HG02588 (cell line): Measurements from ENCODE around the gene ITGA2.
A peak's percentile ranks its signal among the peaks of the same experiment; 100 is the strongest.
"Not testable (repeated sequence)": the region's sequence is repeated elsewhere in the genome, so short reads cannot be mapped to it uniquely, and the experiment has no call there.

ENCODE experiments used
- ATAC-seq: cut with Tn5 transposase; IDR thresholded peaks from one replicate; pipeline ENCODE4 v1.9.1; 2021; ENCODE audit warnings: mild to moderate bottlenecking, moderate library complexity; ENCODE audit not compliant: unreplicated experiment

Gene ITGA2

DNA sequence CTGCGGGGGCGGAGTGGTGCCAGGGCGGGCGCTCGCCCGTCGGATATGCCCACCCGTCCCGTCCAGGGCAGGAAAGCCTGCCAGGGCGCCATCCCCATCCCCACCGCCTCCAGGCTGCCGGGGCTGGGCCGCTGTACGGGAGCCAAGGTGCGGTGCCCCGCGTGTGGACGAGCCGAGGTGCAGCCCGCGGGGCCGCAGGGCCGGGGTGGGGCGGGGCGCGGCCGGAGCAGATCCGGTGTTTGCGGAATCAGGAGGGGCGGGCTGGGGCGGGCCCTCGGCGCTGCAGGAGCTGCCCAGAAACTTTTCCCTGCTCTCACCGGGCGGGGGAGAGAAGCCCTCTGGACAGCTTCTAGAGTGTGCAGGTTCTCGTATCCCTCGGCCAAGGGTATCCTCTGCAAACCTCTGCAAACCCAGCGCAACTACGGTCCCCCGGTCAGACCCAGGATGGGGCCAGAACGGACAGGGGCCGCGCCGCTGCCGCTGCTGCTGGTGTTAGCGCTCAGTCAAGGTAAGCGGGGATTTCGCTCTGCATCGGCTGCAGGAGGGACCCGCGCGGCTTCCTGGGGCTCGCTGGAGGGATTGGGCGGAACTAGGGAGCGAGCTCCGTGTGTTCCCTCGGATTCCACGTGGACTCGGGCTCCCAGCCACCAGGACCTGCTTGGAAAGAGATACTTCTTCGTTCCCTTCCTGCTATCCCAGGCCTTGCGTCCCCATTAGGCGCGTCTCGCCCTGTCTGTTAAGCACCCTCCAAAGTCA is at the start of gene ITGA2:
Gene ITGA2, plus strand, starts transcription at position 328 of the 756 bp plus-strand sequence. Its CDS starts 117 bp downstream, at position 445.
- peak; percentile 56 for ATAC-seq

DNA sequence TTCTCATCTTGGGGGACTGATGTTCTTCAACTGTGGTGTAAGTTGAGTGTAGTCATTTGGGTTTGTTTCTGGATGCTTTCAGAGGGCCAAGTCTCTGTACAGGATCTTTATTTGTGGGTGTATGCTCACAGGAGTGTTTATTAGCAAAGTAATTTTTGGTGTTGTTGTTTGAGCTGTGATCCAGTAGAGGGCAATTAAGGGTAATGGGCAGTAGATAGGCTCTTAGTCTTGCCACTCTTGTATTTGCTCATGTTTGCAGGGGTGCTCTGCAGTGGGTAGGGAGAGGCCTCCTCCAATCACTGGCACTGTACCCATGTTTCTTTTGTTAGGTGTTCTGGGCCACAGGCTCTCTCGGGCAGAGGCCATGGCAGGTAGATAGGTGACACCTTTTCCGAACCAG is 45.9 kb upstream of the ITGA2 start:
- no peak for ATAC-seq

DNA sequence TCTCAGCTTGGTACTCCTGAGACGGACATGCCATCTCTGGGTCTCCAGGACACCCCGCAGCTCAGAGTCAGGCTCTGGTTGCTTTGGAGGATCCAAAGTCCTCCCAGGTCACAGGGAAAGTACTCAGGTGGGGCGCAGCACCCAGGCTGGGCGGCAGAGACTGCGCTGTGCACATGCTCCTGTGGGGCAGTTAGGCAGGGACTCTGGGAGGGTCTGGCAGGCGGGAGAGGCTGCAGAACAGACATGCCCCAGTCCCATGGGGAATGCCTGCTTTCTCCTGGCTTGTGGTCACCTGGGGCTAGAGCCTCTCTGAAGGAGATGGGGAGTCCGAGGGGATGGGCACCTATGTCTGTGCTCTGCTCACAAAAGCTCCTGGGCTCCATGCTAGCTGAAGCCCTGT is 45.3 kb upstream of the ITGA2 start:
- no peak for ATAC-seq

DNA sequence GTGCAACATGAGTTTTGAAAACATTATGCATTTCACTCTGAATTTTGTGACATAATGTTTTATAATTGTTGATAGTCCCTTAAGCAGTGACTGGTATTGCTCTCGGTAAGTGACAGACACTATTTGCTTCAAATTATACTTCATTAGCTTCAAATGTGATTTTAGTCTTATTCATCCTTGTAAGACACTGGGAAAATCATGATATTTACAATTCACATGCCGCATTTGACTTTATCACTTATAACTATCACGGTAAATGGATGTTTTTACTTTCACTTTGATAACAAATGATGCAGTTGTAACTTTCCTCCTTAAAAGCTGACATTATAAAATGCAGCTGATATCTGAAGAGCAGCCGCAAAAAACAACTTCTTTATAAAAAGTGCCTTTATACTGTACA is 44.1 kb upstream of the ITGA2 start:
- ATAC-seq = no peak

DNA sequence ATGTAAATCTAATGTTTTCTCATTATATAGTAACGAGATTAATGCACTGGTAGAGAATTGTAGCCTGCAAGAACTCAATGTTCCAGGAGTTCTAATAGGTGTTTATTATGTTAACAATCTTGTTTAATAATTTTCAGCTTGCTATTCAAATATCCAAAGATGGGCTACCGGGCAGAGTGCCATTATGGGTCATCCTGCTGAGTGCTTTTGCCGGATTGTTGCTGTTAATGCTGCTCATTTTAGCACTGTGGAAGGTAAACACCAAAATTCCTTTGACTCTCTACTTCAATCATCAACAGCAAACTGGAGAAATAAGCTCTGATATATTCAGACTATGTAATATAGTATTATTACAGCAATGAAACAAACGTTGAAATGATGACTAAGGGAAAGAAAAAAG is 41.9 kb upstream of the ITGA2 start:
- no peak for ATAC-seq

DNA sequence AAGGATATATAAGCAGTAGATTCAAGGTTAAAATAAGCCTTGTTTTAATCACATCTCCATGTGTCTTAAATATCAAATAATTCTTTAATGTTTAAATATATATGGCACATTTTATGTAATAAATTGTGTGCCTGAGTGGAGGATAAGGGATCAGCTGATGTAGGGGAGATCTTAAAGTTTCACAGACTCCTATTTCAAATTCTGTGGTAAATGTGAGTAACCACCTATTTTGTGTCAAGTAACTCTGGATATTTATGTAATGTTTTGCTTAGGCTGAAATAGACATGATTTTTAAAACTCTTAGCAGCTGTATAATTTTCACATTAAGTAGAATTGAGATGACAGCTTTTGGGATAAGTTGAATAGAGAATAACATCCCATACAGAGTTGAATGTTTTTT is 41.3 kb upstream of the ITGA2 start:
- no peak for ATAC-seq

DNA sequence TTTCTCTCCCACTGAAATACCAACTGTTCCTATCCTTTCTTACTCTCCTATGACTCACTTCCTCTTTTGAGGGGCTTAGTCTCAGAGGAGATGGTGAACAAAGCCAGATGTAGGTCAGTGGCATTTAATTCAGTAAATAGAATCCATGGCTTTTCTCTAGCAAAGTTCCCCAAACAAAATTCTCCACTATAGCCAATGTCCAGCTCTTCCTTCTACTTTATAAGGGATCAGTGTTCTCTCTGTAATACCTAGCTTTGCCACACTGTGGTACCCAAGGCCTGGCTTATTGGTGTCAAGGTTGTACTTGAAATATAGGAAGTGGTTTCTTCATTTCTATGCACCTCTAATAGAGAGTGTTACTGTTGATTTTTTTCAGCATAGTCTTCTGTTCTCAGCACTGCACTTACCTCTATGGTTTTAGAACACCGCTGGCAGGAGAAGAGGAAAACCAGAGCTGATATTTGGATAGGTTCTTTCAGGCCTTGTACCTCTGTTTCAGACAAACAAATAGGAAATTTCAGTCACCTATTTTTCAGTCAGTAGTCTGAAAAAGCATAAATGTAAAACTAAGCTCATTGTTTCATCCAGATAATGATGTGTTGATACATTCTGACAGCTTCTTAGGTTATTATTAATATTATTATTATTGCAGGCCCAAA is 40.6 kb upstream of the ITGA2 start:
- peak; percentile 99 for ATAC-seq

DNA sequence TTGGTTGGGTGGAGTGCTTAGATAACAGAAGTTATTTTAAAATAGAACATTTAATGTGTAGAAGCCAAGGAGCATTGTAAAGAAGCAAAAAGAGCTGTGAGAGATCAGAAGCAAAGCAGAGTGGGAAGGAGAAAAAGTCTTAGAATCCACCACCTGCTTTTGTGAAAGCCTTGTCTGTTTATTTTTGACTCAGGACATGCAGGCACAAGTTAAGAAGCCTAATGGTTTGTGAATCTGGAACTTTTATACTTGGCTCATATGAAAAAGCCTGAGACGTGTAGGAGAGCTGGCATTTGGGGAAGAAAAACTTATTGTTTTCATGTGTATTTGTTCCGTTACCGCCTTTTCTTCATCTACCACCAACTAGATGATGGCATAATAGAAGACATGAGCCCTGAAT is 38.5 kb upstream of the ITGA2 start:
- ATAC-seq = no peak

DNA sequence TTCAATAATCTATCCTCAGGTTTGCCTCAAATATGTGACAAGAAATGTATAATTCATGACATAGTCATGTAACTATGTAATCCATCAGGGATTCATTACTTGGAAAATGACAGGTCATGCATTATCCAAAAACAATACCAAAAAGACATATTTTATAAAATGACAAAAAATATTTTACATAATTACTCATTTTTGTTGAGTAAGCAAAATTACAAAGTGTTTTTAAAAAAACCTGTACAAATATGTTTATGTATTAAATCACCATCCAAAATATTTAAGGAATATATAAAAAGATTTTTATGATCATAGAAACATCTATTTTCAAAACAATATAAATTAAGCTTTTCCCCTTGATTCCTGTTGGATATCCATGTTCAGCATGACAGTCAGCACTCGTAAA is 36.7 kb upstream of the ITGA2 start:
- ATAC-seq = no peak

DNA sequence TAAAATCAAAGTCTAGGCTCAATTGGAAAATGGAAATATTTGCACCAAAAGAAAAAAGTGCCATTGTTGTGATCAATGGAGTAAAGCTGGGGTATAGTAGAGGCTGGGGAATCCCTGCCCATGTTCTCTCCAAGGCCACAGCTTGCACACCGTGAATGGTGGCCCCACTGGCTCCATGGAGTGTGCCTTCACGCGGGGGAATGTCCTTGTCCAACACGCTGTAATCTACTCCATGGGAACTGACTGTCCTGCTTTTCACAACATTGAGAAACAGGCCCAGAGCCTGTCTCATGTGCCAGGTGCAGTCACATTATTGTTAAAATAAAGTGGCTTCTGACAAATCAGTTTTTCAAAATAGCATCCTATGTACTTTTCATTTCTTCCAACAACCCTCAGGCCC is 33.1 kb upstream of the ITGA2 start:
- ATAC-seq = no peak

DNA sequence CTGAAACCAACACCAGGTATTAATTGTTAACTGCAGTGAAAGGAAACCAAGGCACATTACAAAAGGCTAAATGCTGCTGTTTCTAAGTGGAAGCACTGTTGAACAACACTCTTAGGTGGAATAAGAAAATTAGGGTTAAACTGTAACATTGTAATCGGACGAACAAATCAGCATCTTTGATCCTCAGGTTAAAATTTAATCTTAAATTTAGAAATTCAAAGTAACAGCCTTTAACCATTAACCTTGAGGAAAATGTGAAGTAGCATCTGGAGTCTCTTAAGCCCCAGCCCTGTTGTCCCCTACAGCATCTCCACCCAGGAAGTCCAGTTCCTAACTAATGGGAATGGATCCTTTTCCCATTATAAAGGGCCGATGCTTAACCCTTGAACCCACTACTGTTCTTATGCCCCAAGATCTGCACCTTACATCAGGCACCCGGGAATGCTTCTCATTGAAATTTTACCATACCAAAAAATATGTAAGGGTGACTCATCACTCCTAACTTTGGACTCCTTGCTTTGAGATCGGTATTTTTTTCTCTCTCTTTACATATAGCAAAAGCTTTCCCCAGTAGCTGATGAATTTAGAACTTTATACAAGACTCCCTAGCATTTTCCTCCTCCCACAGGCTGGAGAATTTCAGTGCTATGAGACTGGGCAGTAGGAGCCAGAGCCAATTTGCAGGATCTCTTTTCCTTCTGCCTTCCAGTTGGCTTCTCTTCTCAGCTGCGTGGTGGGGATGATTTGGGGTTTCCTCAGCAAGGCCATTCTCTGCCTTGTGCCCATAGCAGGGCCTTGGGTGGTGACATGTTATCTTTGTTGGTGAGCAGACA is 32.0 kb upstream of the ITGA2 start:
- no peak for ATAC-seq

DNA sequence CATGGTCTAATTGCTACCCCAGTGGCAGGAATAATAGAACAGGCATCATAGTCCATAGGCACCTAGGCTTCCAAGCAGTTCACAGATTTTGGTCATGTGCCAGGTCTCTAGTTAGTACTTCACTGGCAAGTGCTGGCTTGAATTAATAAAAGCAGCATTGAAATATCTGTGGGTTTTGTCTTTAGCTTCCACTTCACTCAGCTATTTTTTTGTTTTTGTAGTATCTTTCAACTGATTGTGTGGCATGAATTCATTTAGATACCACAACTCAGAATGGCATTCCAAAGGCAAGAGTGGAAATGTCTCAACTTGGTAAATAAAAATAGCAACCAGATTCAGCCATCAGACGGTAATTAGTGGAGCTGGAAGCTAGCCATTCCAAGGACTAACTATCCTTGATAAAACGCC is 27.9 kb upstream of the ITGA2 start:
- no peak for ATAC-seq

DNA sequence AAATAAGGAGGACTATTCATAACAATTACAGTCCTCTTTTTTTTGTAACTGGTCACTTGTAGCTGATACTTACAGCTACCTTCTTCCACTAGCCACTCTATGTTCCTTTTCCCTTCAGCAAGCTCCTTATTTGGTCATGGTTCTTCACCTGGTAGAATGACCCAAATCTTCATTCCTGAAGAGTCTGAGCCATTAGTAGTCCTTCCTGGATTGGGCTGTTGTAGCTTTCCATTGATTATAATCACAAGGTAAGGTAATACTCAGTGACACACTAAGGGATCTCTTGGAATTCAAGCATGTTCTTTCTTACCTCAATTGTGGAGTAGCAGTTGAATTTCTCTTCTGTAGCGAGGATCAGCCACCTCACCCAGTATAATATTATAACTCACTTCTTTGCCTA is 25.5 kb upstream of the ITGA2 start:
- no peak for ATAC-seq

DNA sequence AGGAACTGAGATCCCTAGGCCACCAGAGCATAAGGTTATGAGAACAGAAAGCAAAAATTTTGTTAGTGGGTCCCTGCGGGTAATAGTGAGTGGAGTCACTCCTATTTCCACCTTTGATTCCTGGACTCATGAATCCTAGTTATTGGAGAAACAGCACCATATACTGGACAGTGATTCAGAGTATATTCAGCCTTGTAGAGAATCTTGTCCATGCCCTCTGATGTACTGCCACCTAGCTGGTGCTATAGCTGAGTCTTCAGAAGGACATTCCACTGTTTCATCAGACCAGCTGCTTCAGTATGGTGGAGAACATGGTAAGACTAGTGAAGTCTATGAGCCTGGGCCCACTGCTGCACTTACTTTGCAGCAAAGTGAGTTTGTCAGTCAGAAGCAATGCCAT is 25.0 kb upstream of the ITGA2 start:
- ATAC-seq = no peak

DNA sequence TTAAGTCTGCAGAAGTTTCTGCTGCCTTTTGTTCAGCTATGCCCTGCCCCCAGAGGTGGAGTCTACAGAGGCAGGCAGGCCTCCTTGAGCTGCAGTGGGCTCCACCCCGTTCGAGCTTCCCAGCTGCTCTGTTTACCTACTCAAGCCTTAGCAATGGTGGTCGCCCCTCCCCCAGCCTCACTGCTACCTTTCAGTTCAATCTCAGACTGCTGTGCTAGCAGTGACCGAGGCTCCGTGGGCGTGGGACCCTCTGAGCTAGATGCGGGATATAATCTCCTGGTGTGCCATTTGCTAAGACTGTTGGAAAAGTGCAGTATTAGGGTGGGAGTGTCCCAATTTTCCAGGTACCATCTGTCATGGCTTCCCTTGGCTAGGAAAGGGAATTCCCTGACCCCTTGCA is 13.0 kb upstream of the ITGA2 start:
- not testable (repeated sequence) for ATAC-seq

DNA sequence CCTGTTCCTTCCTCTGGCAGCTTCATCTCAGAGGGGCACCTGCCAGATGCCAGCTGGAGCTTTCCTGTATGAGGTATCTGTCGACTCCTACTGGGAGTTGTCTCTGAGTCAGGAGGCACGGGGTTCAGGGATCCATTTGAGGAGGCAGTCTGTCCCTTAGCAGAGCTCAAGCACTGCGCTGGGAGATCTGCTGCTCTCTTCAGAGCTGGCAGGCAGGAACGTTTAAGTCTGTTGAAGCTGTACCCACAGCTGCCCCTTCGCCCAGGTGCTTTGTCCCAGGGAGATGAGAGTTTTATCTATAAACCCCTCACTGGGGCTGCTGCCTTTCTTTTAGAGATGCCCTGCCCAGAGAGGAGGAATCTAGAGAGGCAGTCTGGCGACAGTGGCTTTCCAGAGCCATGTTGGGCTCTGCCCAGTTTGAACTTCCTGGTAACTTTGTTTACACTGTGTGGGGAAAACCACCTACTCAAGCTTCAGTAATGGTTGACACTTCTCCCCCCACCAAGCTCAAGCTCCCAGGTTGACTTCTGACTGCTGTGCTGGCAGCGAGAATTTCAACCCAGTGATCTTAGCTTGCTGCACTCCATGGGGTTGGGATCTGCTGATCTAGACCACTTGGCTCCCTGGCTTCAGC is 11.8 kb upstream of the ITGA2 start:
- ATAC-seq = no peak

DNA sequence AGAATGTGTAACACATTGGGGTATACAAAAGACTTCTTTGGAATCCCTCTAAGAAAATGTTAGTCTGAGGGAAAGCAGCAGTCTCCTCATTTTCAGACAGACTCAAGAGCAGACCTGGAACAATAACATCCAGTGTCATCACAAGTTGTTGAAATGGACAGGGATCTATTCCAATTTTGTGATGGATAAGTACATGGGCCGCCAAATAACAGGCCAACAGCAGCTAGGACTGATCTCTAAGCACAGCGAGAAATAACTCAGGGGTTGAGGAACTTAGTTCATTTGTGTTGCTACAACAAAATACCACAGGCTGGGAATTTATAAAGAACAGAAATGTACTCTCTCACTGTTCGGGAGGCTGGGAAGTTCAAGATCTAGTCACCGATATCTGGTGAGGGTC is 7.6 kb upstream of the ITGA2 start:
- ATAC-seq = no peak

DNA sequence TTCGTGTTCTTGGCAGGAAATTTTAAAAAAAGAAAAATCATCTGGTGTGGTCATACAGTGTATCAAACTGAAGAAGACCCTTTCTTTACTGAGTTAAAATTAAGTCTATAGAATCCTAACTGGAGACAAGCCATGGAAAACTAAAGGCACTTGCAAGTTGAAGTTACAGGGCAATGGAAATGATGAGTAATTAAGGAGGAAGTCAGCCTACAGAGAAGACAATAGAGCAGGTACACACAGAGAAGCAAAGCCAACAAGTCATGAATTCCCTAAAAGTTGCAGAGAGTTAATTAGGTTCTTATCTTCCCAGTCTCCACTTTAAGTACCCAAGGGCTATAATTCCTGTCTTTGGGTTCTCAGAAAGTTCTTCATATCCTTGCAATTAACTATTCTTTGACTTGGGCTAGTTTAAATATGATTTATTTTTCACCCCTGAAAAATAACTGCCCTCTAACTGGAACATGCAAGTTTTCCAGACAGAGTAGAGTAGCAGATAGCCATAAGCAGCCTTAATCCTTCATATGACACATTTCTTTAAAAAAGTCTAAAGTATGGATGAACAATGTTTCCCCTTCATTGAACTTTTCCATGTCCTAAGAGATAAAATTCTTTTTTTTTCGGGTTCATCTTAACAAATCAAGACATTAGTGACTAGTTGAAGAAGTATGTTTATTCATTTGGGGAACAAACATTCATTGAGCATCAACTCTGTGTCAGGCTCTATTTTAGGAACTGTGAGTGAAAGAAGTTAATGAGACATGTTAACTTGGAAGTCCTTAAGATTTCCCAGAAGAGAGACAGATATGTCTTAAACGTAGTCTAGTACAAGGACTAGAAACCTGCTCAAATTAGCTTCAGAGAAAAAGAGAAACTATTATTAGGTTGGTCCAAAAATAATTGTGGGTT is 5.2 kb upstream of the ITGA2 start:
- no peak for ATAC-seq

DNA sequence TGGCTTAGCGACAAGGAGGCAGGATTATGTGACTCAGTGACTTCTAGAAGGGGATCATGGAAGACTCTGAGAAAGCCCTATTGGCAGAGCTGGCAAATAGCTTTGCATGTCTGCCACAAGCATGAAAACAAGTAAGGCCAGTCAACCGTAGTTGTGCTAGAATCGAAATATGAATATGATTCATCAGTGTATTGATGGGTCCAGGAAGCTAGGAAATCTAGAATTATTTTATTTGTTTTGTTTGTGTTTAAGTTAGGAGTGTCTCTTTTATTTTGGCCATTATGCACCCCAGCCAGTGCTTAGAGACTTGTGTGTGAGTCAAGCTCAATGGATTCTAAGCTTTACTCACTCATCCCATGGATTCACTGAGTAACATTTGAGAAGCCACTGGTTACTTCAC is 3.8 kb upstream of the ITGA2 start:
- no peak for ATAC-seq

DNA sequence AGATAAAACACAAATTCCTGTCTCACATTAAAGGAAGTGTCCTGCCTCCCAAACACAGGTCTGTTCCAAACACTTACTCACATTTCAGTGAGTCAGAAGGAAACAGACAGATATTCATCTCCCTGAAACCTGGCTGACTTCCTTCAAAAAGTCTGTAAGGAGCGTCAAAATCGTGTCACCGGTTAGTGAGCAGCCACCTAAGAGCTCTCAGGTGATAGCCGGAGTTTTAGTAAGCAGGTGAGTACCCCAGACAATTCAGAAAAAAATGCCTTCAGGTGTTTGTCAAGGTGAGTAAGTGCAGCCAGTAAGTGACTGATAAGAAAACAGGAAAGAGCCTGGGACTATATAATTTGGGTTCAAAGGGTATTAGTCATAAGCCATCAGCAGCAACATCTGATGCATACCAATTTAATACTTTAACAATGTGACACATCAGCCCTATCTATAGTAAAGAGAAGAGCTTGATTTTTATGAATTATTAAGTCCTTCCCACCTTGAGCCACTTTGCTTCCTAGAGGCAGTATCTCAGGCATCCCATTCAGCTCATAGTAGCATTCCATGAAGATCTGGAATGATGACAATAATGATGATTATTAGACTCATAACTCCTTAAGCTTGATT is 1.3 kb upstream of the ITGA2 start:
- no peak for ATAC-seq
